ENCODE measurements around the gene HMGCS1. TPM values are rescaled to one million over a fixed set of nuclear protein-coding genes. Genes with fewer than 3 reads are reported as not detected.

Gene HMGCS1
- total and polyA plus RNA-seq, 2 of the 13 experiments (the other 11 are each of a cell fraction or from before 2014, with no cell fraction given): 56.8 to 318 TPM

- TF ChIP-seq BCLAF1 (IDR thresholded peaks at IDR 0.05) (no peak), TP53 (CRISPR knock-in tag; conservative IDR thresholded peaks at IDR 0.05) (no peak), RARG (CRISPR knock-in tag; IDR thresholded peaks at IDR 0.05; ENCODE audit: low read depth) (no peak), ZBTB21 (CRISPR knock-in tag; IDR thresholded peaks at IDR 0.05) (no peak), ZNF256 (CRISPR knock-in tag; conservative IDR thresholded peaks at IDR 0.05) (no peak), ZSCAN30 (CRISPR knock-in tag; IDR thresholded peaks at IDR 0.05) (no peak), STAG1 (CRISPR knock-in tag; IDR thresholded peaks at IDR 0.05) (no peak), ZNF546 (CRISPR knock-in tag; conservative IDR thresholded peaks at IDR 0.05) (no peak), ZNF276 (CRISPR knock-in tag; IDR thresholded peaks at IDR 0.05; ENCODE audit: low read depth) (no peak), ZNF644 (CRISPR knock-in tag; IDR thresholded peaks at IDR 0.05; ENCODE audit: low read depth) (peak; percentile 40; the same call in 1 of the 2 replicates), MTA3 (CRISPR knock-in tag; IDR thresholded peaks at IDR 0.05) (no peak), ZNF496 (CRISPR knock-in tag; IDR thresholded peaks at IDR 0.05; ENCODE audit: insufficient replicate concordance) (no peak), TRIM22 (IDR thresholded peaks at IDR 0.05) (no peak), ETS1 (CRISPR knock-in tag; IDR thresholded peaks at IDR 0.05) (no peak), MATR3 (CRISPR knock-in tag; IDR thresholded peaks at IDR 0.05) (no peak), SYNCRIP (IDR thresholded peaks at IDR 0.05; ENCODE audit: insufficient read depth, low read depth, low read length) (no peak), MXD4 (CRISPR knock-in tag; IDR thresholded peaks at IDR 0.05) (no peak), CCAR2 (optimal IDR thresholded peaks at IDR 0.05; ENCODE audit: low read depth, low read length) (no peak), NFYB (CRISPR knock-in tag; IDR thresholded peaks at IDR 0.05) (no peak), ZNF770 (CRISPR knock-in tag; IDR thresholded peaks at IDR 0.05) (peak; percentile 57; the same call in 1 of the 2 replicates), TCF12 (IDR thresholded peaks at IDR 0.05) (no peak), TCF12 (CRISPR knock-in tag; IDR thresholded peaks at IDR 0.05) (no peak), ZNF768 (CRISPR knock-in tag; IDR thresholded peaks at IDR 0.05) (no peak), ZNF788 (CRISPR knock-in tag; IDR thresholded peaks at IDR 0.05; ENCODE audit: borderline replicate concordance) (peak; percentile 54; the same call in 1 of the 2 replicates)
Observed at GRCh38 chr5:43348207-43348606, 35.0 kb upstream of the HMGCS1 start (continued).
